Thyroid gland (tissue), 4 donors: Measurements from ENCODE around the gene RSRC1.

ENCODE experiments used
- POLR2A ChIP-seq, 2 donors: fragments of 450-650 bp; IDR thresholded peaks; one replicate each; pipeline ENCODE4 v1.6.1; 2017; ENCODE audit warnings: antibody characterized with exemption in 2 of 2, mild to moderate bottlenecking in 2 of 2, moderate library complexity in 1 of 2
- TF ChIP-seq, protein P1 (sequence below), 6 experiments: fragments of 200-600 bp in 3 of 6; fragments of 450-650 bp in 3 of 6; sonication (generic) in 3 of 6; IDR thresholded peaks; one replicate each; pipeline ENCODE4 v1.5.1; 2016 to 2019; ENCODE audit warnings: antibody characterized with exemption in 6 of 6, mild to moderate bottlenecking in 2 of 6, inconsistent platforms in 1 of 6, moderate library complexity in 1 of 6

DNA sequence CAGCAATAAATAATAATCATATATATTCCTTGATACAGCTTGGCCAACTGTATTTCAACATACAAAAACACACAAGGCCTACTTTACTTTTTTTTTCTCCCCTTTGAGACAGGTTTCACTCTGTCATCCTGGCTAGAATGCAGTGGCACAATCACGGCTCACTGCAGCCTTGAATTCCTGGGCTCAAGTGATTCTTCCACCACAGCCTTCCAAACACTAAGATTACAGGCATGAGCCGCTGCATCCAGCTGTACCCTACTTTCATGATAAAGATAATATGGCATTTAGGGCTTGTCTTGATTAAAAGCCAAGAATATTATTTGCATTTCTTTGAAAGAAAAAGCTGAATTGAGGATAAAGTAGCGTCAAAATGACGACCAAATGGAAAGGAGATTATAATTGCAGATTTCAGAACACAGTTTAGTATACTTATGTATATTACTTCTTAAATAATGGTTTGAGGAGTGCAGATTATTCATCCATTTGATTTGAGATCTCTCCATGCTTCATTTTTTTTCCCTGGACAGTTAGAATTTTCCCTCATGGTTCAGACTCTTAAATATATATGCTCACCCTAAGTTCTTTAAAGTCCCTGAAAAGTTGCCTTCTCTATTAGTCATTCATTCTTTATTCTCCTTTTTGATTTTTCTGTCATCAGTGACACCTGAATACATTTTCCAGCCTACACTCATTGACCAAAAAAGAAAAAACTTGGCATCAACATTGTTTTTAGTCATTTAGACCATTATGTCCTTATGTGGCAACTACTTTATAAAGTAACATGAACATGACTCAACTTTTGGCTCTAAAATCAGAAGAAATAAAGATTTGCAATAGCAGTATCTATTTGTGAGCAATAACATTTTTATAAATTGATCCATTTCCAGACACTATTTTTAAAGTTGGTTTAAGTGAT lies 412.6 kb downstream of the RSRC1 start:
- TF ChIP-seq POLR2A (IDR thresholded peaks at IDR 0.05): no peak
- TF ChIP-seq, protein P1, sequence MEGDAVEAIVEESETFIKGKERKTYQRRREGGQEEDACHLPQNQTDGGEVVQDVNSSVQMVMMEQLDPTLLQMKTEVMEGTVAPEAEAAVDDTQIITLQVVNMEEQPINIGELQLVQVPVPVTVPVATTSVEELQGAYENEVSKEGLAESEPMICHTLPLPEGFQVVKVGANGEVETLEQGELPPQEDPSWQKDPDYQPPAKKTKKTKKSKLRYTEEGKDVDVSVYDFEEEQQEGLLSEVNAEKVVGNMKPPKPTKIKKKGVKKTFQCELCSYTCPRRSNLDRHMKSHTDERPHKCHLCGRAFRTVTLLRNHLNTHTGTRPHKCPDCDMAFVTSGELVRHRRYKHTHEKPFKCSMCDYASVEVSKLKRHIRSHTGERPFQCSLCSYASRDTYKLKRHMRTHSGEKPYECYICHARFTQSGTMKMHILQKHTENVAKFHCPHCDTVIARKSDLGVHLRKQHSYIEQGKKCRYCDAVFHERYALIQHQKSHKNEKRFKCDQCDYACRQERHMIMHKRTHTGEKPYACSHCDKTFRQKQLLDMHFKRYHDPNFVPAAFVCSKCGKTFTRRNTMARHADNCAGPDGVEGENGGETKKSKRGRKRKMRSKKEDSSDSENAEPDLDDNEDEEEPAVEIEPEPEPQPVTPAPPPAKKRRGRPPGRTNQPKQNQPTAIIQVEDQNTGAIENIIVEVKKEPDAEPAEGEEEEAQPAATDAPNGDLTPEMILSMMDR (IDR thresholded peaks at IDR 0.05): no peak
